ENCODE measurements around the gene CADPS.

CADPS gene

GRCh38 chr3:62630664-62631063, 244.6 kb downstream of the CADPS start:
- TF ChIP-seq CTCF (IDR thresholded peaks at IDR 0.05): no peak

- TF ChIP-seq CTCF (IDR thresholded peaks at IDR 0.05): no peak
Measured at GRCh38 chr3:62625268-62625667, 249.9 kb downstream of the CADPS start.

- no peak for TF ChIP-seq CTCF (IDR thresholded peaks at IDR 0.05)
Measured at GRCh38 chr3:62624185-62624584, 251.0 kb downstream of the CADPS start.

GRCh38 chr3:62622553-62623174, 252.6 kb downstream of the CADPS start:
- TF ChIP-seq CTCF (IDR thresholded peaks at IDR 0.05): peak; percentile 62

- TF ChIP-seq CTCF (IDR thresholded peaks at IDR 0.05): no peak
Measured at GRCh38 chr3:62621925-62622324, 253.3 kb downstream of the CADPS start.

GRCh38 chr3:62621176-62621575, 254.0 kb downstream of the CADPS start:
- TF ChIP-seq CTCF (IDR thresholded peaks at IDR 0.05): no peak

- no peak for TF ChIP-seq CTCF (IDR thresholded peaks at IDR 0.05)
Measured at GRCh38 chr3:62615258-62615849, 259.9 kb downstream of the CADPS start.

- TF ChIP-seq CTCF (IDR thresholded peaks at IDR 0.05): no peak
Measured at GRCh38 chr3:62614527-62614926, 260.7 kb downstream of the CADPS start.
